K562 (cell line): ENCODE results near the gene NDOR1. TPM values are rescaled to one million over a fixed set of nuclear protein-coding genes. Genes with fewer than 3 reads are reported as not detected.

Experiments
- ATF1 ChIP-seq, 2 experiments: fragments of 450-650 bp in 1 of 2; IDR thresholded peaks; 2 replicates each; pipeline ENCODE4 v1.6.1; 2016; ENCODE audit warnings: missing compliant biosample characterization in 1 of 2, missing genetic modification characterization in 1 of 2
- OTX1 ChIP-seq: fragments of 450-650 bp; formaldehyde crosslinking; IDR thresholded peaks from 2 replicates; pipeline ENCODE4 v1.4.0; 2022; ENCODE audit warnings: mild to moderate bottlenecking
- POLR2AphosphoS2 ChIP-seq: IDR thresholded peaks from 2 replicates; pipeline ENCODE4 v1.6.1; 2012; ENCODE audit warnings: low read length, improper control_type of control experiment
- POU5F1 ChIP-seq: fragments of 150-350 bp; IDR thresholded peaks from 2 replicates; pipeline ENCODE4 v1.6.1; 2014; ENCODE audit warnings: borderline replicate concordance, low read length, low read depth, mild to moderate bottlenecking; ENCODE audit not compliant: partially characterized antibody
- SRF ChIP-seq, 2 experiments: fragments of 250-450, 450-650 bp in 1 of 2; sonication (Bioruptor Pico) in 1 of 2; sonication (generic) in 1 of 2; formaldehyde crosslinking; IDR thresholded peaks; 2 replicates each; pipeline versions ENCODE4 v1.5.0 to v1.5.1; 2020 to 2022; ENCODE audit warnings: mild to moderate bottlenecking in 1 of 2, missing genetic modification reagents in 1 of 2
- XRCC3 ChIP-seq: fragments of 450-650 bp; IDR thresholded peaks from 2 replicates; pipeline ENCODE4 v1.6.1; 2017; ENCODE audit warnings: mild to moderate bottlenecking, moderate library complexity
- ZSCAN29 ChIP-seq: fragments of 450-650 bp; IDR thresholded peaks from 2 replicates; pipeline ENCODE4 v1.6.1; 2017
- polyA plus RNA-seq, 8 experiments: library from polyadenylated mRNA; depleted of rRNA in 4 of 8; stranded (reverse) in 5 of 8; unstranded in 3 of 8; fragments of >200 nt; fragmentation: Nextera tagmentation in 2 of 8; fragmentation: Illumina TruSeq in 1 of 8; extraction: Ambion mirVana in 2 of 8; extraction: Trizol in 1 of 8; gene quantifications; 2 replicates each; pipeline versions ENCODE4 v1.2.1 to v1.2.3, GENCODE V29; 2011 to 2014; ENCODE audit warnings: inconsistent platforms in 1 of 8, missing spikeins in 1 of 8
- total RNA-seq, 7 experiments: library from RNA; depleted of rRNA in 6 of 7; stranded (reverse); fragments of >200 nt in 6 of 7; fragmentation: Illumina TruSeq in 2 of 7; extraction: Trizol in 2 of 7; gene quantifications; 2 replicates each; pipeline versions ENCODE4 v1.2.1 to v1.2.3, GENCODE V29; 2011 to 2021; ENCODE audit warnings: low replicate concordance in 1 of 7
- TF ChIP-seq, protein P1 (sequence below): fragments of 450-650 bp; IDR thresholded peaks from 2 replicates; pipeline ENCODE4 v1.6.1; 2016; ENCODE audit warnings: antibody characterized with exemption
- TF ChIP-seq, protein P2 (sequence below): fragments of 200-600 bp; sonication (generic); IDR thresholded peaks from one replicate; pipeline ENCODE4 v1.6.1; 2012; ENCODE audit warnings: mild to moderate bottlenecking, low read depth, low read length, inconsistent platforms

Gene NDOR1
- total and polyA plus RNA-seq, 9 of the 15 experiments (the other 6 are each of a cell fraction or from before 2014, with no cell fraction given) = 0.06 to 36.9 (median 6.9) TPM

DNA sequence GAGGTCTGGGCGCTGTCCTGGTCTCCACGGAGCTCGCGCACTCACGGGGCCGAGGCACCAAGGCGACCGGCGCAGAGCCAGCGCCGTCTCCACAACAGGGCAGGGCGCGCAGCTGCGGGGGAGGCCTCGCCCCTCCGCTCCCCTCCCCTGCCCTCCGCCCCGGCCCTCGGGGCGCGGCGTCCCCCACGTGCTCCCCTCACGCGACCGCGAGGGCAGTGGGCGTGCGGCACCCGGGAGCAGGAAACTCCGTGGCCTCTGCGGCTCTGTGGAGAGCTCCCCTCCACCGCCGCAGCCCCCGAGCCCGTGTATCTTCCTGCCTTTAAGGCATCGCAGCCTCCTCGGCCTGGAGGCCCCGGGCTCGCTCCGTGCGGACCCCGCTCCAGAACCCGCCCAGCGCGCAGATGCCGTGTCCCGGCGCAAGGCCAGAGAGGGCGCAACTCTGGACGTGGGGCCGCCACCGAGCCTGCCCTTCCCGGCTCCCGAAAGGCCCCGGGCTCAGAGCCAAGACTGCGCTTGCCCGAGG lies 34.9 kb downstream of the NDOR1 start (continued):
- TF ChIP-seq OTX1 = no peak
- TF ChIP-seq, protein P1, sequence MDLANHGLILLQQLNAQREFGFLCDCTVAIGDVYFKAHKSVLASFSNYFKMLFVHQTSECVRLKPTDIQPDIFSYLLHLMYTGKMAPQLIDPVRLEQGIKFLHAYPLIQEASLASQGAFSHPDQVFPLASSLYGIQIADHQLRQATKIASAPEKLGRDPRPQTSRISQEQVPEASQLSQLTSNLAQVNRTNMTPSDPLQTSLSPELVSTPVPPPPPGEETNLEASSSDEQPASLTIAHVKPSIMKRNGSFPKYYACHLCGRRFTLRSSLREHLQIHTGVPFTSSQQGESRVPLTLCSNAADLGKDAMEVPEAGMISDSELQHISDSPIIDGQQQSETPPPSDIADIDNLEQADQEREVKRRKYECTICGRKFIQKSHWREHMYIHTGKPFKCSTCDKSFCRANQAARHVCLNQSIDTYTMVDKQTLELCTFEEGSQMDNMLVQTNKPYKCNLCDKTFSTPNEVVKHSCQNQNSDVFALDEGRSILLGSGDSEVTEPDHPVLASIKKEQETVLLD = peak; percentile 77
- no peak for TF ChIP-seq ZSCAN29
- TF ChIP-seq SRF (CRISPR knock-in tag; IDR thresholded peaks at IDR 0.05) = no peak
- TF ChIP-seq, protein P2, sequence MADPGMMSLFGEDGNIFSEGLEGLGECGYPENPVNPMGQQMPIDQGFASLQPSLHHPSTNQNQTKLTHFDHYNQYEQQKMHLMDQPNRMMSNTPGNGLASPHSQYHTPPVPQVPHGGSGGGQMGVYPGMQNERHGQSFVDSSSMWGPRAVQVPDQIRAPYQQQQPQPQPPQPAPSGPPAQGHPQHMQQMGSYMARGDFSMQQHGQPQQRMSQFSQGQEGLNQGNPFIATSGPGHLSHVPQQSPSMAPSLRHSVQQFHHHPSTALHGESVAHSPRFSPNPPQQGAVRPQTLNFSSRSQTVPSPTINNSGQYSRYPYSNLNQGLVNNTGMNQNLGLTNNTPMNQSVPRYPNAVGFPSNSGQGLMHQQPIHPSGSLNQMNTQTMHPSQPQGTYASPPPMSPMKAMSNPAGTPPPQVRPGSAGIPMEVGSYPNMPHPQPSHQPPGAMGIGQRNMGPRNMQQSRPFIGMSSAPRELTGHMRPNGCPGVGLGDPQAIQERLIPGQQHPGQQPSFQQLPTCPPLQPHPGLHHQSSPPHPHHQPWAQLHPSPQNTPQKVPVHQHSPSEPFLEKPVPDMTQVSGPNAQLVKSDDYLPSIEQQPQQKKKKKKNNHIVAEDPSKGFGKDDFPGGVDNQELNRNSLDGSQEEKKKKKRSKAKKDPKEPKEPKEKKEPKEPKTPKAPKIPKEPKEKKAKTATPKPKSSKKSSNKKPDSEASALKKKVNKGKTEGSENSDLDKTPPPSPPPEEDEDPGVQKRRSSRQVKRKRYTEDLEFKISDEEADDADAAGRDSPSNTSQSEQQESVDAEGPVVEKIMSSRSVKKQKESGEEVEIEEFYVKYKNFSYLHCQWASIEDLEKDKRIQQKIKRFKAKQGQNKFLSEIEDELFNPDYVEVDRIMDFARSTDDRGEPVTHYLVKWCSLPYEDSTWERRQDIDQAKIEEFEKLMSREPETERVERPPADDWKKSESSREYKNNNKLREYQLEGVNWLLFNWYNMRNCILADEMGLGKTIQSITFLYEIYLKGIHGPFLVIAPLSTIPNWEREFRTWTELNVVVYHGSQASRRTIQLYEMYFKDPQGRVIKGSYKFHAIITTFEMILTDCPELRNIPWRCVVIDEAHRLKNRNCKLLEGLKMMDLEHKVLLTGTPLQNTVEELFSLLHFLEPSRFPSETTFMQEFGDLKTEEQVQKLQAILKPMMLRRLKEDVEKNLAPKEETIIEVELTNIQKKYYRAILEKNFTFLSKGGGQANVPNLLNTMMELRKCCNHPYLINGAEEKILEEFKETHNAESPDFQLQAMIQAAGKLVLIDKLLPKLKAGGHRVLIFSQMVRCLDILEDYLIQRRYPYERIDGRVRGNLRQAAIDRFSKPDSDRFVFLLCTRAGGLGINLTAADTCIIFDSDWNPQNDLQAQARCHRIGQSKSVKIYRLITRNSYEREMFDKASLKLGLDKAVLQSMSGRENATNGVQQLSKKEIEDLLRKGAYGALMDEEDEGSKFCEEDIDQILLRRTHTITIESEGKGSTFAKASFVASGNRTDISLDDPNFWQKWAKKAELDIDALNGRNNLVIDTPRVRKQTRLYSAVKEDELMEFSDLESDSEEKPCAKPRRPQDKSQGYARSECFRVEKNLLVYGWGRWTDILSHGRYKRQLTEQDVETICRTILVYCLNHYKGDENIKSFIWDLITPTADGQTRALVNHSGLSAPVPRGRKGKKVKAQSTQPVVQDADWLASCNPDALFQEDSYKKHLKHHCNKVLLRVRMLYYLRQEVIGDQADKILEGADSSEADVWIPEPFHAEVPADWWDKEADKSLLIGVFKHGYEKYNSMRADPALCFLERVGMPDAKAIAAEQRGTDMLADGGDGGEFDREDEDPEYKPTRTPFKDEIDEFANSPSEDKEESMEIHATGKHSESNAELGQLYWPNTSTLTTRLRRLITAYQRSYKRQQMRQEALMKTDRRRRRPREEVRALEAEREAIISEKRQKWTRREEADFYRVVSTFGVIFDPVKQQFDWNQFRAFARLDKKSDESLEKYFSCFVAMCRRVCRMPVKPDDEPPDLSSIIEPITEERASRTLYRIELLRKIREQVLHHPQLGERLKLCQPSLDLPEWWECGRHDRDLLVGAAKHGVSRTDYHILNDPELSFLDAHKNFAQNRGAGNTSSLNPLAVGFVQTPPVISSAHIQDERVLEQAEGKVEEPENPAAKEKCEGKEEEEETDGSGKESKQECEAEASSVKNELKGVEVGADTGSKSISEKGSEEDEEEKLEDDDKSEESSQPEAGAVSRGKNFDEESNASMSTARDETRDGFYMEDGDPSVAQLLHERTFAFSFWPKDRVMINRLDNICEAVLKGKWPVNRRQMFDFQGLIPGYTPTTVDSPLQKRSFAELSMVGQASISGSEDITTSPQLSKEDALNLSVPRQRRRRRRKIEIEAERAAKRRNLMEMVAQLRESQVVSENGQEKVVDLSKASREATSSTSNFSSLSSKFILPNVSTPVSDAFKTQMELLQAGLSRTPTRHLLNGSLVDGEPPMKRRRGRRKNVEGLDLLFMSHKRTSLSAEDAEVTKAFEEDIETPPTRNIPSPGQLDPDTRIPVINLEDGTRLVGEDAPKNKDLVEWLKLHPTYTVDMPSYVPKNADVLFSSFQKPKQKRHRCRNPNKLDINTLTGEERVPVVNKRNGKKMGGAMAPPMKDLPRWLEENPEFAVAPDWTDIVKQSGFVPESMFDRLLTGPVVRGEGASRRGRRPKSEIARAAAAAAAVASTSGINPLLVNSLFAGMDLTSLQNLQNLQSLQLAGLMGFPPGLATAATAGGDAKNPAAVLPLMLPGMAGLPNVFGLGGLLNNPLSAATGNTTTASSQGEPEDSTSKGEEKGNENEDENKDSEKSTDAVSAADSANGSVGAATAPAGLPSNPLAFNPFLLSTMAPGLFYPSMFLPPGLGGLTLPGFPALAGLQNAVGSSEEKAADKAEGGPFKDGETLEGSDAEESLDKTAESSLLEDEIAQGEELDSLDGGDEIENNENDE = no peak
- TF ChIP-seq POLR2AphosphoS2 = no peak
- TF ChIP-seq ATF1 (CRISPR knock-in tag; IDR thresholded peaks at IDR 0.05) = no peak
- no peak for TF ChIP-seq ATF1 (tag; IDR thresholded peaks at IDR 0.05)
- no peak for TF ChIP-seq XRCC3
- TF ChIP-seq POU5F1 = no peak
